ENCODE data around the gene CFAP141. TPM values are rescaled to one million over a fixed set of nuclear protein-coding genes. Genes with fewer than 3 reads are reported as not detected.
A peak's percentile ranks its signal among the peaks of the same experiment; 100 is the strongest.

The CFAP141 gene
- not detected for total RNA-seq
- not detected for polyA plus RNA-seq (2013, experiment 1 of 2)
- not detected for polyA plus RNA-seq (2013, experiment 2 of 2)
- long read RNA-seq, experiment 1, result 0 reads
- long read RNA-seq, experiment 2, result 0 reads
- long read RNA-seq, experiment 3, partial matches to known transcripts, result 0 of 1 reads
- long read RNA-seq, experiment 3, other reads (novel, unspliced or antisense), result 1 of 1 reads
- long read RNA-seq, experiment 4, result 0 reads

GRCh38 chr1:154206196-154206595 is at the start of gene CFAP141:
Gene CFAP141 (minus strand): TSS chr1:154206333. CDS start chr1:154206307, 26 bp downstream.
- Mint-ChIP-seq H3K36me3 (ENCODE audit: low read depth) (peaks cover 52% of the 10 kb centered on the region), H3K9me3 (no peaks in the 10 kb centered on the region), H3K27me3 (ENCODE audit: insufficient read depth) (no peaks in the 10 kb centered on the region), H3K4me3 (no peak within 1 kb of the TSS), H3K27ac (peak within 1 kb of the TSS; percentile 61), H3K4me1 (no peaks in the 10 kb centered on the region)
- peaks cover 45% of the 10 kb centered on the region for H3K36me3 ChIP-seq (ENCODE audit: control insufficient read depth, insufficient read depth, low read length)
- no peak for TF ChIP-seq CTCF (conservative IDR thresholded peaks at IDR 0.05)
- H3K27me3 ChIP-seq (ENCODE audit: control insufficient read depth, insufficient read depth, low read length, poor library complexity, severe bottlenecking), result no peaks in the 10 kb centered on the region
- no peak within 1 kb of the TSS for H3K4me3 ChIP-seq (ENCODE audit: low read length)
- 90% methylated on average over 1 of the region's 1 CpG; no CpG with 5 or more reads in 1 of the 2 experiments for WGBS, 2 experiments (ENCODE audit: insufficient coverage in 1 of 2, insufficient read length in 1 of 2)
- no peaks in the 10 kb centered on the region for H3K4me1 ChIP-seq (ENCODE audit: control insufficient read depth, insufficient read depth, low read length)
- H3K27ac ChIP-seq (ENCODE audit: low read depth, low read length), result peak within 1 kb of the TSS; percentile 68
- no peaks in the 10 kb centered on the region for H3K9me3 ChIP-seq (ENCODE audit: control insufficient read depth, low read length)
- no peak for DNase-seq
- H3K9ac ChIP-seq (ENCODE audit: extremely low read depth, low read length, poor library complexity, severe bottlenecking), result no peak within 1 kb of the TSS

GRCh38 chr1:154253671-154254070 is 47.5 kb upstream of the CFAP141 start:
- Mint-ChIP-seq H3K27me3 (ENCODE audit: insufficient read depth) (no peaks in the 10 kb centered on the region), H3K4me1 (no peaks in the 10 kb centered on the region), H3K9me3 (no peaks in the 10 kb centered on the region), H3K4me3 (no peak overlapping the region), H3K36me3 (ENCODE audit: low read depth) (peaks cover 85% of the 10 kb centered on the region), H3K27ac (no peak overlapping the region)
- 90 to 98% methylated on average over 3 to 7 of the region's 7 CpGs for WGBS, 2 experiments (ENCODE audit: insufficient coverage in 1 of 2, insufficient read length in 1 of 2)
- Histone ChIP-seq H3K36me3 (ENCODE audit: control insufficient read depth, insufficient read depth, low read length) (peaks cover 95% of the 10 kb centered on the region), H3K27me3 (ENCODE audit: control insufficient read depth, insufficient read depth, low read length, poor library complexity, severe bottlenecking) (no peaks in the 10 kb centered on the region), H3K4me1 (ENCODE audit: control insufficient read depth, insufficient read depth, low read length) (no peaks in the 10 kb centered on the region), H3K9ac (ENCODE audit: extremely low read depth, low read length, poor library complexity, severe bottlenecking) (no peak overlapping the region), H3K9me3 (ENCODE audit: control insufficient read depth, low read length) (no peaks in the 10 kb centered on the region), H3K27ac (ENCODE audit: low read depth, low read length) (no peak overlapping the region), H3K4me3 (ENCODE audit: low read length) (no peak overlapping the region)
- no peak for DNase-seq
- no peak for TF ChIP-seq CTCF (conservative IDR thresholded peaks at IDR 0.05)

- 92 to 97% methylated on average over 3 of the region's 3 CpGs for WGBS, 2 experiments (ENCODE audit: insufficient coverage in 1 of 2, insufficient read length in 1 of 2)
- H3K4me3 Mint-ChIP-seq, result no peak overlapping the region
- H3K27ac Mint-ChIP-seq, result no peak overlapping the region
- Histone ChIP-seq H3K9me3 (ENCODE audit: control insufficient read depth, low read length) (no peaks in the 10 kb centered on the region), H3K27me3 (ENCODE audit: control insufficient read depth, insufficient read depth, low read length, poor library complexity, severe bottlenecking) (no peaks in the 10 kb centered on the region), H3K36me3 (ENCODE audit: control insufficient read depth, insufficient read depth, low read length) (peaks cover 94% of the 10 kb centered on the region), H3K27ac (ENCODE audit: low read depth, low read length) (no peak overlapping the region), H3K4me1 (ENCODE audit: control insufficient read depth, insufficient read depth, low read length) (no peaks in the 10 kb centered on the region), H3K9ac (ENCODE audit: extremely low read depth, low read length, poor library complexity, severe bottlenecking) (no peak overlapping the region), H3K4me3 (ENCODE audit: low read length) (no peak overlapping the region)
- no peaks in the 10 kb centered on the region for H3K4me1 Mint-ChIP-seq
- no peaks in the 10 kb centered on the region for H3K9me3 Mint-ChIP-seq
- H3K36me3 Mint-ChIP-seq (ENCODE audit: low read depth), result peaks cover 88% of the 10 kb centered on the region
- no peaks in the 10 kb centered on the region for H3K27me3 Mint-ChIP-seq (ENCODE audit: insufficient read depth)
- TF ChIP-seq CTCF (conservative IDR thresholded peaks at IDR 0.05), result no peak
- no peak for DNase-seq
Measured at GRCh38 chr1:154241703-154242351, 35.7 kb upstream of the CFAP141 start.

All from endodermal cell (in vitro differentiated cells).